Kidney (tissue), 19 donors: ENCODE data around the gene HSFX3. TPM values are rescaled to one million over a fixed set of nuclear protein-coding genes. Genes with fewer than 3 reads are reported as not detected.
"Not testable (repeated sequence)": the region's sequence is repeated elsewhere in the genome, so short reads cannot be mapped to it uniquely, and the experiment has no call there.

Experiments
- DNase-seq, 5 donors: peaks; one replicate each; pipeline ENCODE4 v3.0.0-alpha.2; 2013 to 2020
- FAIRE-seq: peaks from 2 replicates; lab custom pipeline; 2012; peaks lifted over from hg19 to GRCh38; lab: Jason Lieb, UNC
- H3K27ac ChIP-seq, 2 donors: one replicate each; pipeline ENCODE4 v1.7.0; 2013; ENCODE audit warnings: low read depth in 2 of 2, low read length in 2 of 2, inconsistent platforms in 1 of 2
- H3K27me3 ChIP-seq: one replicate; pipeline ENCODE4 v1.7.1; 2013; ENCODE audit warnings: low read length, inconsistent platforms; ENCODE audit not compliant: control insufficient read depth, insufficient read depth
- H3K36me3 ChIP-seq, 3 donors: one replicate each; pipeline versions ENCODE4 v1.7.0 to v1.7.1; 2013; ENCODE audit warnings: low read length in 3 of 3, control low read depth in 1 of 3, inconsistent platforms in 1 of 3; ENCODE audit not compliant: insufficient read depth in 3 of 3, control insufficient read depth in 2 of 3
- H3K4me1 ChIP-seq, 3 donors: one replicate each; pipeline versions ENCODE4 v1.7.0 to v1.7.1; 2013; ENCODE audit warnings: low read length in 3 of 3, inconsistent platforms in 1 of 3, low read depth in 1 of 3; ENCODE audit not compliant: control insufficient read depth in 2 of 3, insufficient read depth in 2 of 3
- H3K4me3 ChIP-seq, 3 donors: one replicate each; pipeline versions ENCODE4 v1.7.0 to v1.8.1; 2013; ENCODE audit warnings: low read length in 3 of 3, control low read depth in 1 of 3, inconsistent platforms in 1 of 3
- H3K9ac ChIP-seq, 3 donors: one replicate each; pipeline versions ENCODE4 v1.7.0 to v1.7.1; 2013; ENCODE audit warnings: low read length in 3 of 3, control low read depth in 1 of 3, inconsistent platforms in 1 of 3
- H3K9me3 ChIP-seq, 3 donors: one replicate each; pipeline versions ENCODE4 v1.7.0 to v1.7.1; 2013; ENCODE audit warnings: low read length in 3 of 3, control low read depth in 1 of 3, inconsistent platforms in 1 of 3; ENCODE audit not compliant: control insufficient read depth in 2 of 3, insufficient read depth in 1 of 3
- intact Hi-C: fragments of 100-400 bp; cut with DNase I; formaldehyde crosslinking; loops from one replicate; pipeline ENCODE4 v1.11.1; 2022
- long read RNA-seq, 10 donors: library from polyadenylated mRNA in 1 of 10; unstranded in 1 of 10; transcript quantifications; one replicate each; pipeline ENCODE4 v2.0.0 and lab custom pipeline, GENCODE V29; 2021 to 2026
- polyA plus RNA-seq: library from polyadenylated mRNA; stranded (reverse); fragments of 350-450 nt; fragmentation: Illumina TruSeq; extraction: RNeasy Lipid Tissue Mini Kit (QIAGEN cat#74804); gene quantifications from one replicate; pipeline ENCODE4 v1.2.3, GENCODE V29; 2014; ENCODE audit warnings: low read depth, low replicate concordance; ENCODE audit not compliant: insufficient read depth
- total RNA-seq: library from RNA; stranded (reverse); fragmentation: NEBNext Ultra II Directional; extraction: Animal tissue kit (Norgen Biotek cat#: 25700); gene quantifications from one replicate; pipeline ENCODE4 v1.2.1, GENCODE V29; 2021
- donor health status: control.
- donor health status: control.
- donor health status: DM: yes; HTN: yes; CAD: no.
- donor health status: Normal renal cell carcinoma (clear cell type).

The HSFX3 gene, protein sequence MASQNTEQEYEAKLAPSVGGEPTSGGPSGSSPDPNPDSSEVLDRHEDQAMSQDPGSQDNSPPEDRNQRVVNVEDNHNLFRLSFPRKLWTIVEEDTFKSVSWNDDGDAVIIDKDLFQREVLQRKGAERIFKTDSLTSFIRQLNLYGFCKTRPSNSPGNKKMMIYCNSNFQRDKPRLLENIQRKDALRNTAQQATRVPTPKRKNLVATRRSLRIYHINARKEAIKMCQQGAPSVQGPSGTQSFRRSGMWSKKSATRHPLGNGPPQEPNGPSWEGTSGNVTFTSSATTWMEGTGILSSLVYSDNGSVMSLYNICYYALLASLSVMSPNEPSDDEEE
- total RNA-seq (not detected), polyA plus RNA-seq (not detected)
- long read RNA-seq, donor 1 = 0 reads
- long read RNA-seq, donor 2 = 0 reads
- long read RNA-seq, donor 3 = 0 reads
- long read RNA-seq, donor 4 = 0 reads
- long read RNA-seq, donor 5 = 0 reads
- long read RNA-seq, donor 6 = 0 reads
- long read RNA-seq, donor 7, partial matches to known transcripts = 0 of 1 reads
- long read RNA-seq, donor 7, other reads (novel, unspliced or antisense) = 1 of 1 reads
- long read RNA-seq, donor 8 = 0 reads
- long read RNA-seq, donor 9 = 0 reads
- long read RNA-seq, donor 10 = 0 reads

DNA sequence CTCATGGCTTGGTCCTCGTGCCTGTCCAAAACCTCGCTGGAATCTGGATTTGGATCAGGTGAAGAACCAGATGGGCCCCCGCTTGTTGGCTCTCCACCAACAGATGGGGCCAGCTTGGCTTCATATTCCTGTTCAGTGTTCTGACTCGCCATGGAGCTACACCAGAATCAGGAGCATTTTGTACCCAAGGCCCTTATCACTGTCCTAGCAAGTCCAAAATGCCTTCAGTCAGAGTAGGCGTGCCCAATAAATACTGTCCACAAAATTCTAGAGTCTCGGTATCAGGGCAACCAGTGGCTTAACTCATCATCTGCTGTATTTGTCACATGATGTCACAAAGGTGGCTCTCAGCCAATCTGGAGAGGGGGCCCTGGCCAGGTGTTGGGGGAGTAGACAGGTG, at the start of gene HSFX3:
HSFX3 (minus strand) TSS at position 224 of the 400 bp plus-strand sequence; CDS start at position 152, 72 bp downstream.
- DNase-seq, H3K27ac ChIP-seq, H3K9me3 ChIP-seq, intact Hi-C loops, H3K36me3 ChIP-seq, H3K4me3 ChIP-seq, FAIRE-seq, H3K27me3 ChIP-seq, H3K9ac ChIP-seq, H3K4me1 ChIP-seq: not testable (repeated sequence)

- H3K9me3 ChIP-seq, H3K9ac ChIP-seq, H3K4me1 ChIP-seq, H3K27ac ChIP-seq, H3K36me3 ChIP-seq, FAIRE-seq, H3K27me3 ChIP-seq, DNase-seq, intact Hi-C loops, H3K4me3 ChIP-seq: not testable (repeated sequence)
These were observed 48.9 kb upstream of the HSFX3 start for GRCh38 chrX:149598603-149599002.

GRCh38 chrX:149595943-149596342, 46.2 kb upstream of the HSFX3 start:
- FAIRE-seq, H3K27ac ChIP-seq, DNase-seq, intact Hi-C loops, H3K9ac ChIP-seq, H3K4me3 ChIP-seq, H3K4me1 ChIP-seq, H3K27me3 ChIP-seq, H3K36me3 ChIP-seq, H3K9me3 ChIP-seq: not testable (repeated sequence)

- H3K4me3 ChIP-seq, H3K36me3 ChIP-seq, H3K27me3 ChIP-seq, H3K4me1 ChIP-seq, DNase-seq, H3K9me3 ChIP-seq, intact Hi-C loops, H3K9ac ChIP-seq, FAIRE-seq, H3K27ac ChIP-seq: not testable (repeated sequence)
These were observed 45.5 kb upstream of the HSFX3 start, which contains the start of gene HSFX2 for GRCh38 chrX:149595214-149595613. TSS of gene HSFX2 (minus strand) at chrX:149595314. CDS start at chrX:149594700, 614 bp downstream.

DNA sequence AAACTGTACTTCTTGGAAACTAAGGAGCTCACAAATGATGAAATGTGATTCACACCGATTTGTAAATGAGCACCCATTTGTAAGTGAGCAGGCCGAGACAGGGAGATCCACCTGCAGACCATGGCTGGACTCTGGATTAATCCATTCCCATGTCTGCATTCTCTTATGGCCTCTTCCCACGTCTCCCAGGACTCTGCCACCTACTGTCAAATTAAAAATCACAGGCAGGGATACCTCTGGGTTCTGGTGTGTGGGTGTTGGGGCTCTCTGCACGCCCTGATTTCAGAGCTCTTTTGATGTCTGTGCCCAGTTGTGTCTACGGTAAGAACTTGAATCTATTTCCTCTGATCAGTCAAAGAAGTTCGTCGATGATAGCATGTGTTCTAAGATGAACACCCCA, 41.3 kb upstream of the HSFX3 start:
- H3K27me3 ChIP-seq, intact Hi-C loops, FAIRE-seq: not testable (repeated sequence)

GRCh38 chrX:149587359-149587758, 37.6 kb upstream of the HSFX3 start, which contains the start of gene MAGEA9B:
TSS of gene MAGEA9B (minus strand) at chrX:149587459. CDS start at chrX:149583179, 4,280 bp downstream.
- FAIRE-seq, H3K27ac ChIP-seq, H3K9me3 ChIP-seq, H3K9ac ChIP-seq, H3K4me3 ChIP-seq, H3K4me1 ChIP-seq, H3K27me3 ChIP-seq, intact Hi-C loops, DNase-seq, H3K36me3 ChIP-seq: not testable (repeated sequence)

More for the DNA sequence above, 41.3 kb upstream of the HSFX3 start:
- H3K4me3 ChIP-seq, H3K9ac ChIP-seq, H3K36me3 ChIP-seq, H3K9me3 ChIP-seq, H3K27ac ChIP-seq, DNase-seq, H3K4me1 ChIP-seq: not testable (repeated sequence)

DNA sequence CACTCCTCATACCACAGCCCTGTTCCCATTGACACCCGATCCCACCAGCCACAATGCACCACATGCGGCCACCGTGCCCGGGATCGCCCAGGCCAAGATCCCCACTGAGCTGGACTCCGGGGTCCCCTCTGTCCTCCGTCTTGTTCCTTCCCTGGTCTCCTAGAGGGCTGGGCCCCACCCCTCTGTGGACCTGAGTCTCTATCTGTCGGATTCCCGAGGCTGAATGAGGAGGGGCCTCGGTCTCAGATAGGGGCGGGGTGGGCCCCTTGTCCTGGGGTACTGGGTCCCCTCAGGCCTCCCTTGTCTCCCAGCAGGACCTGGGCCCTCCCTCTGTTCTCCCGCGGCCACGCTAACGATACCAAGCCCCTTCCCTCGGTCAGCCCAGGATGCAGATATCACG, 35.9 kb upstream of the HSFX3 start:
- intact Hi-C loops, DNase-seq, FAIRE-seq, H3K9me3 ChIP-seq, H3K36me3 ChIP-seq, H3K27ac ChIP-seq, H3K27me3 ChIP-seq, H3K4me3 ChIP-seq, H3K9ac ChIP-seq, H3K4me1 ChIP-seq: not testable (repeated sequence)

GRCh38 chrX:149573456-149573855, 23.7 kb upstream of the HSFX3 start:
- H3K4me3 ChIP-seq, H3K36me3 ChIP-seq, H3K9me3 ChIP-seq, H3K27ac ChIP-seq, H3K27me3 ChIP-seq, H3K9ac ChIP-seq, DNase-seq, intact Hi-C loops, FAIRE-seq, H3K4me1 ChIP-seq: not testable (repeated sequence)
